Lower leg skin (tissue), 4 donors: Measurements from ENCODE around the gene FZD1. TPM values are rescaled to one million over a fixed set of nuclear protein-coding genes. Genes with fewer than 3 reads are reported as not detected.

Source experiments
- DNase-seq, 2 donors: peaks; one replicate each; pipeline ENCODE4 v3.0.0-alpha.2; 2019; ENCODE audit warnings: low spot score in 2 of 2
- H3K4me3 ChIP-seq: fragments of 200-600 bp; sonication (generic); 2 replicates; pipeline ENCODE4 v1.5.1; 2017; ENCODE audit warnings: mild to moderate bottlenecking, low read depth; ENCODE audit not compliant: poor library complexity, severe bottlenecking
- CTCF ChIP-seq, 3 donors: fragments of 450-650 bp; IDR thresholded peaks; one replicate each; pipeline ENCODE4 v1.5.1; 2016; ENCODE audit warnings: antibody characterized with exemption in 3 of 3, mild to moderate bottlenecking in 3 of 3, moderate library complexity in 2 of 3
- POLR2A ChIP-seq, 2 donors: fragments of 450-650 bp; IDR thresholded peaks; one replicate each; pipeline ENCODE4 v1.6.1; 2016 to 2017; ENCODE audit warnings: antibody characterized with exemption in 2 of 2, mild to moderate bottlenecking in 1 of 2, moderate library complexity in 1 of 2
- WGBS, 2 donors: methylation state at CpG; one replicate each; pipeline ENCODE4 v1.1.5; 2018; 5-methylcytosine and 5-hydroxymethylcytosine counted together
- intact Hi-C: fragments of 100-400 bp; cut with DNase I; formaldehyde crosslinking; loops from one replicate; pipeline ENCODE4 v1.15.0; 2023; ENCODE audit warnings: low total_unique reads
- total RNA-seq, 4 donors: library from RNA; depleted of rRNA; stranded (reverse); fragments of >200 nt; gene quantifications; one replicate each; pipeline ENCODE4 v1.1.0, GENCODE V29; 2016

Gene FZD1
- total RNA-seq, 4 donors from 2014 or later, result 18.7 to 55.1 (median 33.9) TPM

DNA sequence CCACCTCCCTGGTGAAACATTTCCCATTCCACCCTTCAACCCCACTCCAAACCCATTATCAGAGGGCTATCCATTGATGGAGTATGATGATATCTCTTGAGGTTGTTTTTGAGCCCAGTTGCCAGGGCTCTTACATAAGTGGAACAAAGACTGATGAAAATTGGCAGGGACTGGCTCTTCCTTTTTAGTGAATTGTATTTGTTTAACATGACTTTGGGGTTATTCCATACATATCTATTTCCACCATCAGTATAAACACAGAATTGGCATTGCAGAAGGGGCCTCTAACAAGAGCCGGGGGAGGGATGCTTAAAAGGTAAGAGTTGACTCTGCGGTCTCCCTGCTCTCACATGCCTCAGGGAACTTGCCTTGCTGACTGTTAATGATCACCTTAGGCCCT lies 28.9 kb downstream of the FZD1 start:
- no peak for DNase-seq
- 84 to 89% methylated on average over 2 of the region's 2 CpGs for whole genome bisulfite sequencing, 2 donors
- TF ChIP-seq POLR2A (IDR thresholded peaks at IDR 0.05) (no peak), CTCF (IDR thresholded peaks at IDR 0.05) (no peak)
- H3K4me3 ChIP-seq, result no peak overlapping the region
- intact Hi-C loops, result no loop called here

DNA sequence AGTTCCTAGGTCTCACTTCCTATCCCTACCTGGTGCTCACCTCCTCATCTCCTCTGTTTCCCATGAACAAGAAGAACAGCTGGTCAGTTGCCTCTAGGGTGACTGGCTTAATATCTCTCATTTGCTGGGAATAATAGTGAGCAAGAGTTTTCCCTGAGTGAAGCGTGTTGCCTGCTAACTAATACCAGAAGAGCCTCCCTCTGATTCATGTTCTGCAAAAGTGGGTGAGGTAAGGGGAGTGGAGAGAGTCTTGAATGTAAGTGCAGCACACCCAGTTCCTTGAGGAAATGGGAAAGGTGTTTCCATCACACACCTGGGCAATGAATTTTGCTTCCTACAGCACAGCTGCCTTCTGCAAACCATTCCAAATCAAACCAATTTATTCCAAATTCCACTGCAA lies 29.6 kb downstream of the FZD1 start:
- no peak for TF ChIP-seq POLR2A (IDR thresholded peaks at IDR 0.05)
- TF ChIP-seq CTCF (IDR thresholded peaks at IDR 0.05), result no peak
- 50 to 64% methylated on average over 1 of the region's 1 CpG for WGBS, 2 donors
- intact Hi-C loops, result no loop called here
- no peak overlapping the region for H3K4me3 ChIP-seq
- no peak for DNase-seq

GRCh38 chr7:91294639-91295220 lies 30.5 kb downstream of the FZD1 start:
- intact Hi-C loops, result no loop called here
- H3K4me3 ChIP-seq, result no peak overlapping the region
- TF ChIP-seq POLR2A (IDR thresholded peaks at IDR 0.05), result no peak
- no peak for TF ChIP-seq CTCF (IDR thresholded peaks at IDR 0.05)
- no peak for DNase-seq
- WGBS, 2 donors, result 62 to 65% methylated on average over 6 of the region's 6 CpGs

DNA sequence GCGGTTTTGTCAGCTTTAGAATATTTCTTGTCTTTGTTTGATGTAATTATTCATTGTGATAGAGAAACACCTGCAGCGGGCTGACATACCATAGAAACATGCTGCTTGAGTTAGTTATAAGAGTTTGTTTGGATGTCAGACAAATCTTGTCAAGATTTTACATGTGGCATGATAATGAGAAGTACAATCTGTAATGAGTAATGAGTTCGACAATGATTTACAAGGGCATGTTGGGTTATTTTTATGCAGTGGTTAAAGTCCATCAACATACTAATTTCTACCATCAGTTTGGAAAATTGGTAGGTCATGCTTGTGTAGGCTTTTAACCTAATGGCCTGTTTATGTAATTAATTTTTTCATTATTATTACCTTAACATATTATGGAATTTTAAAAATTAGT lies 31.3 kb downstream of the FZD1 start:
- no peak overlapping the region for H3K4me3 ChIP-seq
- TF ChIP-seq CTCF (IDR thresholded peaks at IDR 0.05) (no peak), POLR2A (IDR thresholded peaks at IDR 0.05) (no peak)
- DNase-seq, result no peak
- 46 to 58% methylated on average over 3 of the region's 3 CpGs for WGBS, 2 donors
- intact Hi-C loops, result no loop called here

GRCh38 chr7:91297939-91298338 lies 33.7 kb downstream of the FZD1 start:
- WGBS, 2 donors, result 83 to 97% methylated on average over 1 of the region's 1 CpG
- no peak overlapping the region for H3K4me3 ChIP-seq
- TF ChIP-seq POLR2A (IDR thresholded peaks at IDR 0.05), result no peak
- no peak for TF ChIP-seq CTCF (IDR thresholded peaks at IDR 0.05)
- intact Hi-C loops, result no loop called here
- DNase-seq, result no peak
